T-helper 2 cell treated with Interferon-gamma antibody and Interleukin-4, amounts not matched to agents 100 ng/mL and 5 ng/mL, for 36 hours (primary cell): ENCODE measurements around the gene ADCY9. TPM values are rescaled to one million over a fixed set of nuclear protein-coding genes. Genes with fewer than 3 reads are reported as not detected.

Experiments used
- intact Hi-C: fragments of 100-400 bp; cut with micrococcal nuclease; formaldehyde crosslinking; loops from one replicate; pipeline ENCODE4 v1.15.1; 2023
- total RNA-seq: library from RNA; stranded (reverse); gene quantifications from 2 replicates; pipeline ENCODE4 v1.2.3, GENCODE V29; 2022

ADCY9 gene
- total RNA-seq, 1 donor from 2014 or later = 7.8 TPM

- intact Hi-C loops = no loop called here
Observed at GRCh38 chr16:4123616-4124300, 7.5 kb upstream of the ADCY9 start.

GRCh38 chr16:4120176-4120575, 3.9 kb upstream of the ADCY9 start:
- intact Hi-C loops = no loop called here

- intact Hi-C loops = loop anchor here (5.0 kb wide), 2 partner anchors 65 to 190 kb away; no protein-coding TSS in a partner anchor
Observed at GRCh38 chr16:4117250-4117578, 972 bp upstream of the ADCY9 start.

- intact Hi-C loops = loop anchor here (1.0 to 5.0 kb wide), 3 partner anchors 66 to 191 kb away; no protein-coding TSS in a partner anchor
Observed at GRCh38 chr16:4115949-4116318, 308 bp downstream of the ADCY9 start.

- intact Hi-C loops = loop anchor here (5.0 kb wide), 2 partner anchors 67 to 192 kb away; no protein-coding TSS in a partner anchor
Observed at GRCh38 chr16:4115209-4115948, 863 bp downstream of the ADCY9 start.

GRCh38 chr16:4114257-4115208, 1.7 kb downstream of the ADCY9 start:
- intact Hi-C loops = loop anchor here (5.0 kb wide), 2 partner anchors 68 to 193 kb away; no protein-coding TSS in a partner anchor

GRCh38 chr16:4113358-4114256, 2.6 kb downstream of the ADCY9 start:
- intact Hi-C loops = no loop called here

- intact Hi-C loops = no loop called here
Observed at GRCh38 chr16:4111748-4112696, 4.2 kb downstream of the ADCY9 start.

- intact Hi-C loops = no loop called here
Observed at GRCh38 chr16:4110680-4111079, 5.6 kb downstream of the ADCY9 start.

GRCh38 chr16:4110065-4110464, 6.2 kb downstream of the ADCY9 start:
- intact Hi-C loops = no loop called here

- intact Hi-C loops = no loop called here
Observed at GRCh38 chr16:4109250-4109736, 6.9 kb downstream of the ADCY9 start.

GRCh38 chr16:4106516-4106915, 9.7 kb downstream of the ADCY9 start:
- intact Hi-C loops = no loop called here

GRCh38 chr16:4105848-4106247, 10.4 kb downstream of the ADCY9 start:
- intact Hi-C loops = no loop called here

- intact Hi-C loops = no loop called here
Observed at GRCh38 chr16:4103745-4104144, 12.5 kb downstream of the ADCY9 start.

GRCh38 chr16:4101421-4102219, 14.6 kb downstream of the ADCY9 start:
- intact Hi-C loops = no loop called here

GRCh38 chr16:4098501-4098900, 17.7 kb downstream of the ADCY9 start:
- intact Hi-C loops = no loop called here

GRCh38 chr16:4097826-4098240, 18.4 kb downstream of the ADCY9 start:
- intact Hi-C loops = no loop called here

- intact Hi-C loops = no loop called here
Observed at GRCh38 chr16:4096509-4096908, 19.7 kb downstream of the ADCY9 start.
